ENCODE results near the gene ZNF518A.

ZNF518A gene, protein sequence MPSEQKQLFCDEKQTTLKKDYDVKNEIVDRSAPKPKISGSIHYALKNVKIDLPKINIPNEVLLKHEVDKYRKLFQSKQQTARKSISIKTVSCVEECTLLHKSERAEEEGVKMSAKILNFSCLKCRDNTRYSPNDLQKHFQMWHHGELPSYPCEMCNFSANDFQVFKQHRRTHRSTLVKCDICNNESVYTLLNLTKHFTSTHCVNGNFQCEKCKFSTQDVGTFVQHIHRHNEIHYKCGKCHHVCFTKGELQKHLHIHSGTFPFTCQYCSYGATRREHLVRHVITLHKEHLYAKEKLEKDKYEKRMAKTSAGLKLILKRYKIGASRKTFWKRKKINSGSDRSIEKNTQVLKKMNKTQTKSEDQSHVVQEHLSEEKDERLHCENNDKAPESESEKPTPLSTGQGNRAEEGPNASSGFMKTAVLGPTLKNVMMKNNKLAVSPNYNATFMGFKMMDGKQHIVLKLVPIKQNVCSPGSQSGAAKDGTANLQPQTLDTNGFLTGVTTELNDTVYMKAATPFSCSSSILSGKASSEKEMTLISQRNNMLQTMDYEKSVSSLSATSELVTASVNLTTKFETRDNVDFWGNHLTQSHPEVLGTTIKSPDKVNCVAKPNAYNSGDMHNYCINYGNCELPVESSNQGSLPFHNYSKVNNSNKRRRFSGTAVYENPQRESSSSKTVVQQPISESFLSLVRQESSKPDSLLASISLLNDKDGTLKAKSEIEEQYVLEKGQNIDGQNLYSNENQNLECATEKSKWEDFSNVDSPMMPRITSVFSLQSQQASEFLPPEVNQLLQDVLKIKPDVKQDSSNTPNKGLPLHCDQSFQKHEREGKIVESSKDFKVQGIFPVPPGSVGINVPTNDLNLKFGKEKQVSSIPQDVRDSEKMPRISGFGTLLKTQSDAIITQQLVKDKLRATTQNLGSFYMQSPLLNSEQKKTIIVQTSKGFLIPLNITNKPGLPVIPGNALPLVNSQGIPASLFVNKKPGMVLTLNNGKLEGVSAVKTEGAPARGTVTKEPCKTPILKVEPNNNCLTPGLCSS (N-terminal part only)

DNA sequence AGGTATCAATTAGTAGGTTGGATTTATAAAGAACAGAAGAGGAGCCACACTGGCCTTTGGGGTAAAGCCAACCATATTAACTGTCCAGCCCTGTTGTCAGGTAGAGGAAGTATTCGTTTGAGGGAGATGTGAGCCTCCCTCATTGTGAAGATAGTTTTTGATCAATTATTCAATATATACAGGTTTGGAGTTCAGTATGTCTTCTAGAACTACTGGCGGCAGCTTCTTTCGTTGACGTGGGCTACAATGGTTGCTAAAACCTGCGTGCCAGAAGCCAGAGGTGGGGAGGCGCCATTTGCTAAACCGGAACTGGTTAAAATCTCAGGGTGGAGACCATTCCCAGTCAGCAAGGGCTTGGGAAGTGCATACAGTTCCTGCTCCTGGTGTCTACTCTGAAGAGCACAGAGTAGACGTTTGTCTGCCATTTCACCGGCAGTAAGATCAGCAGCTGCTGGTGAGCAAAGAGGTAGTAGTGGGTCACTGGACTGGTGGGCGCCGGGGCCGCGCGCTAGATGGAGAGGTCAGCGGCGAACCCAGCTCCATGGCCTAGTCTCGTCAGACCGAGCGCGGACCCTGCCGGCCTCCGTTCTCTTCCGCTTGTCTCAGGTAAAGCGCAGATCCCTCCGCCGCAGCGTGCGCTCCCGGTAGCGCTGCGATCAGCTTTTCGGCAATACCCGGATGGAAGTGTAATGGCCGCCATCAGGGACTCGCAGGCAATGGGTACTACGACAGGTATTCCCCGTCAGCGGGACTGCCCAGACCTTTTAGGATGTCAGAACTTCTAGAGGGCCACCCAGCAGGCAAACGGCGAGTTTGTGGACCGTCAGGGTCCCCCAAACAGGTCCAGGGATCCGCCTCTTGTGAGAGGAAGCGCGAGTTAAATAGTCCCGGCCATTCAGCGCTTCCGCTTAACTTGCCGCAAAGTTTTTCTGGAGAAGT is at the start of gene ZNF518A:
Gene ZNF518A, plus strand, starts transcription at position 911 of the 939 bp plus-strand sequence. CDS start 26,026 bp downstream, outside the sequence.
- peak; percentile 85 to 95 for DNase-seq

DNA sequence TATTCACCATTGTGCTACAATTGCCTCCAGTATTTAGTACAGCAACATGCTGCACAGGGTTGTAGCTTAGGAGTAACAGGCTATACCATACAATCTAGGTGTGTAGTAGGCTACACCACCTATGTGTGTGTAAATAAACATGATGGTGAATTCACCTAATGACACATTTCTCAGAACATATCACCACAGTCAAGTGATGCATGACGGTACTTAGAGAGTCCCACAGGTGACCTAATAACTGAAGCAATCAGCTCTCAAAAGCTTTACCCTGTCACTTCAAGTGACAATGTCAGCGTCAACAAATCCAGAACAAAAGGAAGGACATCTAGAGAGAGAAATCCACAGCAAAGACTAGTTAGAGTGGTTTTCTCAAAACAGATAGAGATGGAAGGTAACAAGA is 47.9 kb upstream of the ZNF518A start:
- no peak for DNase-seq

DNA sequence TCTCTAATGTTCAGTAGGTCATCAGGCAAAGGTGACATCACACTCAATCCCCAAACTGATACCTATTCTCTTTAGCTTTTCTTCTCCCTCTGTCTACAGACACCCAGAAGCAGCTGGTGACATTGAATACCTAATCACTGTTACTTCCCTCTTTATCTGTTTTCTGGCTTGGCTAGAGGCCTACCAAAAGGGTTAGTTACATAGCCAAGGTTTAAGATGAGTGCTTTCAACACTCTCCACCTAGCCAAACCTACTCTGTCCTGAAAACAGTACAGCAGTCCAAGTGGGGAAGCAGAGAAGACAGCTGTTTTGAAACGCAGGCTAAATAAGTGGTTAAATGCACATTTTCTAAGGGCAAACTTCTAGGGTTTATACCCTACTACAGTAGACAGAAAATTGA is 47.3 kb upstream of the ZNF518A start:
- DNase-seq: no peak

DNA sequence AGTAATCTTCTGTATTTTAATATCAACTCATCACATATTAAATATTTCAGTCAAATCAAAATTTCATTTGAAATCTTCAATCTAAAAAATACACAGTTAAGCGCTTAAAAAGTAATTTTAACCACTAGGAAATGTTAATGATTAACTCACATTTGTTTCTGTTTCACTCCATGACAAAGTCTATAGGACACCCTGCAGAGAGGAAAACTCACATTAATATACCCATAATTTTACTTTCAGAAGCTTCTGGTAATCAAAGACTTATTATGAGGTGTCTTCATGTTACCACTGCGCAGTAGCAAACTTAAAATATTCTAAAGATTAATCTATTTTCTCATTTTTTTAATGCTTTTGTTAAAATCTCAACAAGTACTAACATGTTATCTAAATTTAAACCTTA is 41.0 kb upstream of the ZNF518A start:
- DNase-seq: no peak

DNA sequence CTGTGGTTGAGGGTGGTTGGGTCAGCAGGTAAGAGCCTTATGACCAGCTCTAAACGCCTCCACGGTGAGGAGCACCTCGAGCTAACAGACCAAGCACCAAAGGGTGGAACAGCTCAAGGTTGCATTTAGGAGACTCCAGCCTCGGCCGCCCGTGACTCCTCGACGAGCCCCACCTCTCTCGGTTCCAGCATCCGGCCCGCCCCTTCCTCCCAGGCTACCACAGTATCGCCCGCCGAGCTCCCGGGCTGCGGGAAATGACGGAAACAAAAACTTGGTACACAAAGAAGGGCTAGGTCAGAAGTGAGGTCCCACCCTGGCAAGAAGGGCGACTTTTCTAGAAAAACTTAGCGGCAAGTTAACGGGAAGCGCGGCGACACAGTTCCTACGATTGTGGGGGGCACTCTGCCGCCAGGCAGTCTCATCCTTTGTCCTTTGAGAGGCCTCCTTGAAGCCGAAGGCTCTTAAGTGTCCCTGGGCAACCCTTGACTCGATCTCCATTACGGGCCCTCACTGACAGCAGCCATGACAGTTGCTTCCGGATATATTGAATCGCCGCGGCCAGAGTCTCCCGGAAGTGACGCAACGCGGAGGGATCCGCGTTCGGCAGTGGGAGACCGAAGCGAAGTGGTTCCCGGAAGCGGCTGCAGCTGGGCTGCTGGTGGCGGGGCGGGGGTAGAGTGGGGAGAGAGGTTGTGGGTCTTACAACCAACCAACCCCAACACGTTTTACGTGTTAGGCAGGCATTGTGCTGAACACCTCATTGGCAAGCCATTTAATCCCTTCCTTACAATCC is 40.2 kb upstream of the ZNF518A start:
- peak; percentile 89 to 94 for DNase-seq

DNA sequence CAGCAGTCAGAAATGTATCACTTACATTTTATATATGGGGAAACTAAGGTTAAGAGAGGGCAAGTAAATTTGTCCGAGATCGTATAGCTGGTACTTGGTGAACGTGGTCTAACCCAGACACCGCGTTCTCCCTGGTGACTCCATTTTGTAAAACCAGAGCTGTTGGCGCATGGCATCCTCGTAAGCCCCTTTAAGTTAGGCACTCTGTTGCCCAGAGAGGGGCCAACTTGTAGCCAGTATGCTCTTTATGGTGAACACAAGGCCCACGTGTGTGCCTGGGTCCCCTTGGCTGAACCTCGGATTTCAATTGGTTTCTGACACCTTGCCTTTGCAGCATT is 39.7 kb upstream of the ZNF518A start:
- no peak for DNase-seq

DNA sequence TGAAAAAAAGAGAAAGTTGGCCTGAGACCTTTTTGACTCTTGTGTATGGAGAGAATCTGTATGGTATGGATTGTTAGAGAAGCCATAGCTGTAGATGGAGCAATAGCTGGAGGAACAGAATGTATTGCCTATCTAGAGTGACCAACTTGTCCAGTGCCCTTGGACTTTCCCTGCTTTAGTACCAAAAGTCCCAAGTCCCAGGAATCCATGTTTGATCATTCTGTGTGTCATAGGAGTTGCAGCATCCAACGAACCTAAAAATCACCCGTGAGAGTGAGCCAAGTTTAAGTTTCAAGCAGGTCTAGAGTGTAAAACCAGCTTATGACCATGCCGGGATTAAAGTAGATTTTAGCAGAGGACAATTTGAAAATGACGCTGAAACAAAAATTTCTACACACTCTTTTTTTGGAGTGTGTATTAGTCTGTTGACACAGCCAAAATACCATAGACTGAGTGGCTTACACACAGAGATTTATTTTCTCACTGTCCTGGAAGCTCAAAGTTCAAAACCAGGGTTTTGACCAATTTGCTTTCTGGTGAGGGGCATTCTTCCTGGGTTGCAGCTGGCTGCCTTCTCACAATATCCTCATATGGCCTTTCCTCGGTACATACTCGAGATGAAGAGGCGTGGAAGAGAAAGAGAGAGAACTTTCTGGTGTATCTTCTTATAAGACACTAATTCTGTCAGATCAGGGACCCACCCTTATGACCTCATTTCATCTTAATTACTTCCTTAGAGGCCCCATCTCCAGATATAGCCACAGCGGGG is 36.9 kb upstream of the ZNF518A start:
- DNase-seq: no peak

DNA sequence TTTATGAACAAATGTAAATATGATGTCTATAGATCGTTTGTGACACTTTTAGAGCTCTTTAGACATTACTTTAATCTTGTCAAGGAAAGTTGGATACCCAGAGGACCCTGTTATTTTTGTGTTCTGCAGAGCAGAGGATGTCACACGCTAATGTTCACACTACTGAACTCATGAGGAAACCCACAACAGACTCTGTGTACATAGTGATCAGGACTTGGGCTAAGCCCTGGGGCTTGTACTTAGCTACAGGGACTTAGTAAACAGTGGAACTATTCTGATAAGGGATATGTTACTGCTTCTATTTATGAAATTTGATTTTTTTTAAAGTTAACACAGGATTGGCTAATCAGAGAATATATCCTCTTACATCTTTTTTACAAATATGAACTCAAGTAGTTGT is 36.1 kb upstream of the ZNF518A start:
- no peak for DNase-seq

DNA sequence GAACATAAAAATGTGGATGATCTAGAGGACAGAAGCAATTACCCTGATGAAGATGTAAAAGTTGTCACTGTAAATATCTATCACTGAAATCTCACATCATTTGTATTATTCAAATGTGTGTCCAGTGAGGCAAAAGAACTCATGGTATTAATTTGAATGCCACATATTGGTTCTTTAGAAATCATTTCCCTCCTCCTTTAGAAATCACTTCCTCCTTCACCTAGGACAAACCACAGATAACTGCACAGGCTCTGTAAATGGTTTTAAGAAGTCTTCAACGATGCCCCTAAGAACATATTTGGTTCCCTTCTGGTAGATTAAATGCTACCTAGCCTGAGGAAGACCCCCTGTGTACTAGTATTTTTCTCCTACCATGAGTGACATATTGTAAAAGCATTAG is 33.1 kb upstream of the ZNF518A start:
- DNase-seq: no peak

DNA sequence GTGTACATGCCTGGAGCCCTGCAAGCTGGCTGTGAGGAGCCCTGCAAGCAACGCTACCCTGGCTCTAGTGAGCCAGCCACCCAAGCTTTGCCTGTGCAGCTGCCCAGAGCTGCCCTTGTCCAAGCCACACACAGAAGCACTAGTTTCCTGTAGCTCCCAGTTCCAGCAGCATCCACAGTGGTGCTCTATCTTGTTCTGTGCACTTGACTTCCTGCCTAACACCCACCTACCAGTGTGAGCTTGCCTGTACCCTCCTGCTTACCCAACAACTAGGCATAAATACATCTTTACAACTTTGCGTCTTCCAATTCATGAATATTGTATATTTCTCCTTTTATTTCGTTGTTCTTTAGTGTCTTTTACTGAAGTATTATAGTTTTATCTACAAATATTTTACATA is 32.2 kb upstream of the ZNF518A start:
- no peak for DNase-seq

DNA sequence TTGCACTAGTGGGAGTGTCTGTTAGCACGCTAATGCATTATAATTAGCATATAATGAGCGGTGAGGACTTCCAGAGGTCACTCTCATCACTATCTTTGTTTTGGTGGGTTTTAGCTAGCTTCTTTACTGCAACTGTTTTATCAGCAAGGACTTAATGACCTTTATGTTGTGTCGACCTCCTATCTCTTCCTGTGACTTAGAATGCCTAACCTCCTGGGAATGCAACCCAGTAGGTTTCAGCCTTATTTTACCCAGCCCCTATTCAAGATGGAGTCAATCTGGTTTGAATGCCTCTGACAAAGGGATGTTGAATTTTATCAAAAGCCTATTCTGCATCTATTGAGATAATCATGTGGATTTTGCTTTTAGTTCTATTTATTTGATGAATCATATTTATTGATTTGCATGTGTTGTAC is 22.5 kb upstream of the ZNF518A start:
- no peak for DNase-seq

DNA sequence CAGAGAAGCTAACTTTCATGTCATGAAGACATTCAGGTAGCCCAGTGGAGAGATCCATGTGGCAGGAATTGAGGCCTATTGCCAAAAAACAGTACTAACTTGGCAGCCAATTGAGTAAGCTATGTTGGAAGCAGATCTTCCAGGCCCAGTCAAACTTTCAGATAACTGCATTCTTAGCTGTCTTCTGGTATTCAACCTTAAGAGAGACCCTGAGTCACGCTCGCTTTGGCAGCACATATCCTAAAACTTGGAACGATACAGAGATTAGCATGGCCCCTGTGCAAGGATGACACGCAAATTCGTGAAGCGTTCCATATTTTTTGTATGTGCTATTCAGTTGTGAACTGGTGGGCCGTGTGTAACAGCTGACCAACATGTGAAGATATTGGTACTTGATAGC is 17.6 kb upstream of the ZNF518A start:
- no peak for DNase-seq

DNA sequence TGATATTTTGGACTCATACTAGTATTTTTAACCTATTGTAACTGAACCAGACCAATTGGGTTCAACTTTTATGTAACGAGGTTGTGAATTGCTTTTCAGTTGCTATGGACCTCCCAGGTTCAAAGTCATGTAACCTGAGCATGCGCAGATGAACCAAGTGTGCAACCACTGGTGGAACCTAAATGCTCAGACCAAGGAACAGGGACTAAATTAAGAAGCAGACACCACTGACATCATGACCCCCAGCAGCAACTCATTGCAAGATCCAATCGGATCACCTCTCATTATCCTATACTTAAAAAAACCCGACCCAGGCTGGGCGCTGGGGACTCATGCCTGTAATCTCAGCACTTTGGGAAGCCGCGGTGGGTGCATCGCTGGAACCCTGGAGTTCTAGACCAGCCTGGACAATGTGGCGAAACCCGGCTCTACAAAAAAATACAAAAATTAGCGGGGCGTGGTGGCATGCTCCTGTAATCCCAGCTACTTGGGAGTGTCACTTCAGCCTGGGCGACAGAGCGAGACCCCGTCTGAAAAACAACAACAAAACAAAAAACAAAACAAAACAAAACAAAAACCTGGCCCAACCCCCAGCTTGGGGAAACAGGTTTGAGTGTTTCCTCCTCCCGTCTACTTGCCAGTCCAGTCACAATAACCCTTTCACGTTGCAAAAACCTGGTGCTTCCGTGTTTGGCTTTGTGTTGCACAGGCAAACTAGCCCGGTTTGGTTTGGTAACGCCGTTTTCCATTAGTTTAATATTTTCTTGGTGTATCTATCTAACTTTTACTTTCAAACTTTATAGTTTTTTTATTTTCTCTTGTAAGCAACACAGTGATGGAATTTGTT is 11.3 kb upstream of the ZNF518A start:
- no peak for DNase-seq

DNA sequence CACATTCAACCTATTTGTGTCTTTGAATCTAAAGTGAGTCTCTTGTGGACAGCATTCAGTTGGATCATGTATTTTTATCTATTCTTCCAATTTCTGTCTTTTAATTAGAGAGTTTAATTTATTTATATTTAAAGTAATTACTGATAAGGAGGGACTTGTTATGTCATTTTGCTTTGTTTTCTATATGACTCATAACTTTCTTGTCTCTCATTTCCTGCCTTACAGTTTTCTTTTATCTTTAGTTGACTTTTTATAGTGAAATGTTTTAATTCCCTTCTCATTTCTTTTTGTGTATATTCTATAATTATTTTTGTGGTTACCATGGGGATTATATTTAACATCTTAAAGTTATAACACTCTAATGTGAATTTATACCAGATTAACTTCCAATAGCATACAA is 7.3 kb upstream of the ZNF518A start:
- DNase-seq: no peak

DNA sequence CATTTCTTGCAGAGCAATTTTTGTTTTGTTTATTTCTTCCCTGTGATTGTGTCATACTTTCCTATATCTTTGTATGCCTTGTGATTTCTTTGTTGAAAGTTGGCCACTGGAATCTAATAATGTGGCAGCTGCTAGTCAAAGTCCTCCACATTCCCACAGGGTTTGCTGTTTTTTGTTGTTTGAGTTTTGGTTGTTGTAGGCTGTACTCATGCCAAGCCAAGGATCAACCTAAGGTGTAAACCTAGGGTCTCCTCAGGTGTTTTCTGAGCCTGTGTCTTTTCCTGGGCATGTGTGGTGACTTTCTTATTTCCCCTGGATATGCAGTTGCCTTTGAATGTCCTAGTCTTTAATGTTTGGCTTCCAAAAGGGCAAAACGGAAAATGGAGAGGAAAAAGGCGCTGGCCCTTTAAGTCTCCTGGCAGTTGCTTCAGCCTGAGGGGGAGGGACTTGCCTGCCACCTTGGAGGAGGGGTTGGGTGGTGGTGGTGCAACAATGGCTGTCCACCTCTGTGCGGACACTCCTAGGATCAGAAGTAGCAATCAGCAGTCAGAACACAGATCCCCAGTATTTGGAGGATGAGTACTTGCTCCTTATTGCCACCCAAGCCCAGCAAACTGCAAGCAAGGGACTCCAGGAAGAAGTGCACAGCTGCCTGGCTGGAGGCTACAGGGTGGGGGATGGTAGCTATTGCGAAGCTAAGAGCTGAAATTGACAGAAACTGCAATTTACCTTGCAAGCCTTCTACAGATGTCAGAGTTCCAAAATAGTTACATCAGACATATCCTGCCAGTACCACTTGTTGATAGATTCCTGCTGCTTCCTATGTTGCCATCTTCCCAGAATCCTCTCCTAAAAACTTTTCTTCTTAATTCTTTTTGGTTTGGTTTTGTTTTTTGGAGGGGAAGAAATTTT is 5.6 kb upstream of the ZNF518A start:
- no peak for DNase-seq

DNA sequence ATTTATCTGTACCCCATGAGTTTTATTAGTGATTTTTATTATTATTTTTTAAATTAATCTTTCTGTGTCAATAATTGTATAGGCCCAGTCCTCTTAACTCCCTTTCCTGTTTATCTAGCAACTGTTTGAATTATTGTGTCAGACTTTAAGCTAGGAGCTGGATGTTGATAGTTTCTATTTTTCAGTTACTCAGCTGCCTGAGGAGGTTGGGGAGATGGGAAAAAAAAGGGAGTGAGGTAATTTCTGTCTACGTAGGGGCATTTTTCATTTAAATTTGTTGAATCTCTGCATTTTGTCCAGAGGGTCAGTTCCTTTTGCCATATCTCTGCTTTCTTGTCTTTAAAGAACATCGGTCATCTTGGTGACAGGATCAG is 5.0 kb upstream of the ZNF518A start:
- no peak for DNase-seq

DNA sequence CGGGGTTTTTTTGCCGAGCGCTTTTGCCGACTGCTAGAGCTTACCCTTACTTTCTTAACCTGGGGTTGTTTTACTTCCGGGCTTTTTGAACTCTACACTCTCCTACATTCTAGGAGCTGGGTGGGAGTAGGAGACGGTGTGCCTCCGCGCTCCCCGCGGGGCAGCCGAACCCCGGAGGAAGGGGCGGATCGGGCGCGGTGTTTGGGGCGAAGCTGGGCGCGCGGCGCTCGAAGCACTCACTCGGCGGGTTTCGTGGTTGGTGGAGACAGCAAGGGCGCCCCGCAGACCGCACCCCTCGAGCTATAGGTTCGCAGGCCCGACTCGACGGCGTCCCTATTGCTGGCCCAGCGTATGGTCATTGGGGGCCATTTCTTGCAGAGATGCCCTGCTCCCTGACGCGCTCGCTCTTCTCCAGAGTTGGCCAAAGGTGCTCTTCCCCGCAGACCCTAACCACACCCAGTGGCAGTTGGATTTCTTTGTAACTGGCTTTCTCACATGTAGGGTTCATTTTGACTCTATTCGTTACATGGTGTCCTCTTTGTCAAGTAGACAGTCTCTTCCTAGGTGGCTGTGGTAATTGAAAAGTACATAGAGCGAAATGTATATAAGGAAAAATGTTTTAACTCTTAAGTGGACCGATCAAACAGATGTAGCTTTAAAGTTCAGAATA is 364 bp downstream of the ZNF518A start:
- DNase-seq: peak; percentile 71 to 80

DNA sequence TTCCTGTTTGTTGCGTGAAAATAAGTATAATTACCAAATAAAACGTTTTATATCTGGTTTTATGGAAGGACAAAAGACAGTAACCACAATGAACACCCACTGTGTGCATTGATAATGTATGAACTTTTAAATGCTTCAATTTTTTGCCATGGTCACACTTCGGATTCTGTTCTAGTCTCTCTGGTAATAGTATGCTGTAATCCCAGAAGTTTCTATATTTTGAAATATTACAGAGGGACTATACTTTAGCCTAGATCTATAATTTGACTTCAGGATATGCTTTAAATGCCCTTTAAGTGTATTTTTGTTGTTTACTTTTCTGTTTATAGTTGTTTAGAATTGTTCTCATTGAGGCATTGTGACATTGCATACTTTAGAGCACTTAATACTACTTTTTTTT is 1.5 kb downstream of the ZNF518A start:
- DNase-seq: no peak
